ENCODE measurements around the gene UBAP2. TPM values are rescaled to one million over a fixed set of nuclear protein-coding genes. Genes with fewer than 3 reads are reported as not detected.
"Not testable (repeated sequence)": the region's sequence is repeated elsewhere in the genome, so short reads cannot be mapped to it uniquely, and the experiment has no call there.

The UBAP2 gene
- total RNA-seq, 2 donors from 2014 or later, result 48.2 to 50.3 TPM

DNA sequence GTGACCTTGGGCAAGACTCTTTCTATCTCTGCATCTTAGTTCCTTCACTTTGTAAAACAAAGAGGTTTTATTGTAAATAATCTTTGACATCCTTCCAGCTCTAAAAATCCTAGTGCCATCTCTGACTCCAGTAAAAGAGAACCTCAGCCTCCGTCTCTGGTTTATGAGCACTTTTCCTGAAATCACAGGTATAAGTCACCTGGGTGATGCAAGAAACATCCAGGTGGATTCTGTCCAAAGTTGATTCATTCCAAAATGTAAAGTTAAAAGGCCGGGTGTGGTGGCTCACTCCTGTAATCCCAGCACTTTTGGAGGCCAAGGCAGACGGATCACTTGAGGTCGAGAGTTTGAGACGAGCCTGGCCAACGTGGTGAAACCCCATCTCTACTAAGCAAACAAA, 21.1 kb upstream of the UBAP2 start:
- Mint-ChIP-seq H3K36me3 (no peaks in the 10 kb centered on the region), H3K27ac (no peak overlapping the region), H3K9me3 (no peaks in the 10 kb centered on the region)
- no peak for ATAC-seq
- no peak for DNase-seq (ENCODE audit: low spot score in 2 of 2)

DNA sequence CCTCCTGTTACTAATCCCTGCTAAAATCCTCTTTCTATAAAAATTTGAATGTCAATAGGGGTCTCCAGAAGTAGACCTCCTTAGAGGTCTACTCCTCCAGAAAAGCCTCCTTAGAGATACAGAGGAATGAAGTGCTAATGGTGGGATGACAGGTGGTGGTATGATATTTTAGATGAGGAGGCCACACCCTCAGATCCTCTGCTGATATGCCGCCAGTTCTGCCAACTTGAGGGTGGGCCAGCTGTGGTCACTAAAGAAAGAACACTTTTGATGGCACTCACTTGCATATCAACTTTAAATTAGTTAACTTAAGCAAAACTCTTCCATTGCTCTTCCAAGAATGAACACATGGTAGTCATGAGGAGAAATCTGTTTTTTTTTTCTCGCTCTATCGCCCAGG, 16.9 kb upstream of the UBAP2 start:
- no peak overlapping the region for H3K27ac Mint-ChIP-seq
- no peak for ATAC-seq
- H3K9me3 Mint-ChIP-seq, result no peaks in the 10 kb centered on the region
- H3K36me3 Mint-ChIP-seq, result no peaks in the 10 kb centered on the region
- DNase-seq (ENCODE audit: low spot score in 2 of 2), result no peak

DNA sequence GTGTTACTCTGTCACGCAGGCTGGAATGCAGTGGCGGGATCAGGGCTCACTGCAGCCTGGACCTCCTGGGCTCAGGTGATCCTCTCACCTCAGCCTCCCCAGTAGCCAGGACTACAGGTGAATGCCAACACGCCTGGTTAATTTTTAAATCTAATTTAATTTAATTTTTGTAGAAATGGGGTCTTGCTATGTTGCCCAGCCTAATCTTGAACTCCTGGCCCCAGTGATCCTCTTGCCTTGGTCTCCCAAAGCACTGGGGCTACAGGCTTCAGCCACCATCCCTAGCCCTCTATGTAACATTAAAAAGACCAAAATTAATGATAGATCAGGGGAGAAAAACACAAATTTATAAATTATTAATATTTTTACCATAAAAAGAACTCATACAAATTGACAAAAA, 11.3 kb upstream of the UBAP2 start:
- ATAC-seq, result no peak
- H3K9me3 Mint-ChIP-seq, result no peaks in the 10 kb centered on the region
- H3K36me3 Mint-ChIP-seq, result no peaks in the 10 kb centered on the region
- DNase-seq (ENCODE audit: low spot score in 2 of 2), result no peak
- H3K27ac Mint-ChIP-seq, result no peak overlapping the region

DNA sequence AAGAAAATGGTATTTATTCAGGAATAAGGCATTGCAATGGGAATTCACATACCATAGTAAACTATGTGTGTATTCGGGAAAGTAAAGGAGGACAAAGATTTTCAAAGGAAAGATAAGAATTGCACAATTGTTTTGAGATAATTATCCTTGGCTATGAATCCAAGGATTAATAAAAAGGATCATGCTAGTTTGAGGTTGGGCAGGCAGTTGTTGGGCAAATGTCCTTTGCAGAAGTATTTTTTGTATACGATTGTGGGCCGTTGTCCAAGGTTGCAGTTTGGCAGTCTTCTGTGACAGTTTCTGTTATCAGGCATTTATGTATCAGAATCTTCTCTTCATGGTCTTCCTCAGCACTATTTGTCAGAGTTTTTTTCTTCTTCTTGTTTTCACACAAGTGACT, 10.6 kb upstream of the UBAP2 start:
- no peak for DNase-seq (ENCODE audit: low spot score in 2 of 2)
- H3K27ac Mint-ChIP-seq, result no peak overlapping the region
- ATAC-seq, result no peak
- H3K9me3 Mint-ChIP-seq, result no peaks in the 10 kb centered on the region
- no peaks in the 10 kb centered on the region for H3K36me3 Mint-ChIP-seq

GRCh38 chr9:34049630-34050384, 1.1 kb upstream of the UBAP2 start:
- ATAC-seq (no peak), DNase-seq (ENCODE audit: low spot score in 2 of 2) (no peak)
- H3K36me3 Mint-ChIP-seq, result peaks cover 15 to 22% of the 10 kb centered on the region in 2 donors
- H3K9me3 Mint-ChIP-seq, result no peaks in the 10 kb centered on the region
- H3K27ac Mint-ChIP-seq, result peak overlapping the region; percentile 89 to 99

DNA sequence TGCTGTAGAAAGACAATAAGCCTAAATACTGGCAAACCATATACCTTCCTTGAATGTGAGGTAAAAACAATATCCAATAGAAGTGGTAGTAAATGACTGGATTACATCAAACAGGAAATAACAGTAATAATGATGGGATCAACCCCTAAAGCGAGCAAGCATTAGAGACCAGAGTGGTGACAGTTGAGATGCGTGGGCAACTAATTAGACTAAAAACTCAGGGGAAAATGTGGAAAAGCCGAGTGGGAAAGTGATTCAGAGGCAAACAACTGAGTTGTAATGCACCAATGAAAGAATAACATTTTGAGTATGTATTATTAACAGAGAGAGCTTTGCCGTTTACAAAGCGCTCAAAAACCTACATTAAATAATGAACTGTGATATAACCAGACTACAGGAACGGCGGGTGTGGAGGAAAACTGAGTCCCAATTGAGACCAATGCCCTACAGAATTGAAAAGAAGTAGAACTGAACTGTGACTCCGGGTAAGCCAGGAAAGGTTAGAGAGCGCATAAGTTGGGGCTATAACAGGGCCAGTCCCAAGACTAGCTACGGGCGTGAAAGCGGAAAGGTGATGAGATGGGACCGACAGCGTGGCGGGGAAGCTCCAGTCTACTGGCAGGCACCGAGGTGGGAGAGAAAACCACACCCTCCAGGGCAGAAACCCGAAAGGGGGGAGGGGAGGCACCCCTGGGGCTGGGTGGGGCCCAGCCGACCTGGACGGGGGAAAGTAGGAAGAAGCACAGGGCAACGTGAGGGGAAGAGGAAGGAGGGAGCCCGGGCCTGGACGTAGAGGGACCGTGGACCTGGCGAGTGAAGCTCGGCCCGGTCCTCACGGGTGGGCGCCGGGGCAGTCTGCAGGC, 592 bp downstream of the UBAP2 start:
- peaks cover 15 to 22% of the 10 kb centered on the region in 2 donors for H3K36me3 Mint-ChIP-seq
- peak overlapping the region; percentile 89 to 99 for H3K27ac Mint-ChIP-seq
- ATAC-seq, result peak; percentile 33 to 49
- H3K9me3 Mint-ChIP-seq, result no peaks in the 10 kb centered on the region
- peak; percentile 54 to 78 for DNase-seq (ENCODE audit: low spot score in 2 of 2)

DNA sequence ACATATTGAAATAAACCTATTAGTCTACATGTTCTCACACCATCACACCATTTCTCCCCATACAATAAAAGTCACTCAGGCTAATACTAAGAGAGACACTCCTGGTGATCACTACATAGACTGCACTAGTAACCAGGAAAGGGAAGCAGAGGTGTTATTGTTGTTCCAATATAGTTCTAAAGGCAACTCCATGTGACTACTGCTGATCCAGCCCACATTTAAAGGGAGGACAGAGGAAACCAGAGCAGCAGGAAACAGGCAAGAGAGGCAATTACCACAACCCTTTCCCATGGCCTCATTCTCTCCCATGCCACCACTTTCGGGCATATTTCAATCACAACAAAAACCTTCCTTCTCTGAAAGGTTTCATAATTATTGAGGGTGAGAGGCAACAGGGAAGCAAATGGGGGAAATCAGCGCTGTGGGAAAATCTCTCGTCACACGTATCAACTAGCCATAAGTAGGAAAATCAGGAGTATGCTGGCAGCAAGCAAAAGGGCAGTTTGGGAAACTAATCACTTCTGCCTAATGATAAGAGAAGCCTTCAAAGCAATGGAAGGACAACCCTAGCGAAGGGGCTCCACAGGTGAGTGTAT, 1.8 kb downstream of the UBAP2 start:
- no peak for ATAC-seq
- no peak for DNase-seq (ENCODE audit: low spot score in 2 of 2)
- no peaks in the 10 kb centered on the region for H3K9me3 Mint-ChIP-seq
- H3K27ac Mint-ChIP-seq, result peak overlapping the region; percentile 89 to 91
- peaks cover 15 to 22% of the 10 kb centered on the region in 2 donors for H3K36me3 Mint-ChIP-seq

- Mint-ChIP-seq H3K36me3 (peaks cover 15 to 22% of the 10 kb centered on the region in 2 donors), H3K27ac (no peak overlapping the region), H3K9me3 (no peaks in the 10 kb centered on the region)
- no peak for DNase-seq (ENCODE audit: low spot score in 2 of 2)
- ATAC-seq, result no peak
Measured at GRCh38 chr9:34045903-34046302, 2.8 kb downstream of the UBAP2 start.

DNA sequence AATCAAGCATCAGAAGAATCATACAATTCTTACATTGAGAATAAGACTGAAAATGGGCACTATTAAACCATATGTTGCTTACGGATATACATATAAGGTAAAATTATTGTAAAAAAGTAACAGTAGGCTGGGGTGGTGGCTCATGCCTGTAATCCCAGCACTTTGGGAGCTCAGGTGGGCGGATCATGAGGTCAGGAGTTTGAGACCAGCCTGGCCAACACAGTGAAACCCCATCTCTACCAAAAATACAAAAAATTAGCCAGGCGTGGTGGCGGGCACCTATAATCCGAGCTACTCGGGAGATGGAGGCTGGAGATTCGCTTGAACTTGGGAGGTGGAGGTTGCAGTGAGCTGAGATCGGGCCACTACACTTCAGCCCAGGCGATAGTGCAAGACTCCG, 6.6 kb downstream of the UBAP2 start:
- ATAC-seq; H3K9me3 Mint-ChIP-seq; DNase-seq (ENCODE audit: low spot score in 2 of 2); H3K27ac Mint-ChIP-seq: not testable (repeated sequence)
- peaks cover 8 to 13% of the 10 kb centered on the region in 2 donors for H3K36me3 Mint-ChIP-seq

- H3K27ac Mint-ChIP-seq; H3K36me3 Mint-ChIP-seq; ATAC-seq; H3K9me3 Mint-ChIP-seq; DNase-seq (ENCODE audit: low spot score in 2 of 2): not testable (repeated sequence)
Measured at GRCh38 chr9:34038851-34039250, 9.8 kb downstream of the UBAP2 start.

- Mint-ChIP-seq H3K9me3 (no peaks in the 10 kb centered on the region), H3K27ac (no peak overlapping the region), H3K36me3 (peaks cover 0 to 6% of the 10 kb centered on the region in 2 donors)
- ATAC-seq (no peak), DNase-seq (ENCODE audit: low spot score in 2 of 2) (no peak)
Measured at GRCh38 chr9:34037626-34038025, 11.1 kb downstream of the UBAP2 start.

DNA sequence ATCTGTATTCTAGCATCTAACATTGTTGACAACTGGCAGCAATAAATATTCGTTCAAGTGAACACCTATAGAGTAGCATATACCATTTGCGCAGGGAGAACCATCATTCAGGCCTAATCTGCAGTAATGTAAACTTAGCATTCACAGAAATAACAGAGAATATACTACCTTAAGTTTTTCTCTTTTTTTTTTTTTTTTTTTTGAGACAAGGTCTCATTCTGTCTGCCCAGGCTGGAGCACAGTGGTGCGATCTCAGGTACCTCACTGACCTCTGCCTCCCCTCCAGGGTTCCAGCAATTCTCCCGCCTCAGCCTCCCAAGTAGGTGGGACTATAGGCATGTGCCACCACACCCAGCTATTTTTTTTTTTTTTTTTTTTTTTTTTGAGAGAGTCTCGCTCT, 12.1 kb downstream of the UBAP2 start:
- ATAC-seq (no peak), DNase-seq (ENCODE audit: low spot score in 2 of 2) (no peak)
- H3K36me3 Mint-ChIP-seq, result peaks cover 6 to 13% of the 10 kb centered on the region in 2 donors
- no peaks in the 10 kb centered on the region for H3K9me3 Mint-ChIP-seq
- H3K27ac Mint-ChIP-seq, result no peak overlapping the region

GRCh38 chr9:34035656-34036055, 13.0 kb downstream of the UBAP2 start:
- Mint-ChIP-seq H3K9me3 (no peaks in the 10 kb centered on the region), H3K36me3 (peaks cover 6 to 13% of the 10 kb centered on the region in 2 donors), H3K27ac (no peak overlapping the region)
- DNase-seq (ENCODE audit: low spot score in 2 of 2) (no peak), ATAC-seq (no peak)

DNA sequence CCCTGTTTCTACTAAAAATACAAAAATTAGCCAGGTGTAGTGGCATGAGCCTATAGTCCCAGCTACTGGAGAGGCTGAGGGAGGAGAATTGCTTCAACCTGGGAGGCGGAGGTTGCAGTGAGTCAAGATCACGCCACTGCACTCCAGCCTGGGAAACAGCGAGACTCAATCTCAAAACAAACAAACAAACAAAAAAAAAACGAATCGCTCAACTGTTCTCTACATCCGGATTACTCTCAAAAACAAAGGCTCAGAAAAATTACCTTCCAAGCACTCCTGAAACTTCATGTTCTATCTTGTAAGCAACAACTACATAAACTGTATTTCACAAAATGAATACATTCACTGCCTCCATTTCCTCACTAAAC, 14.0 kb downstream of the UBAP2 start:
- Mint-ChIP-seq H3K27ac (no peak overlapping the region), H3K9me3 (no peaks in the 10 kb centered on the region), H3K36me3 (peaks cover 6 to 13% of the 10 kb centered on the region in 2 donors)
- DNase-seq (ENCODE audit: low spot score in 2 of 2) (no peak), ATAC-seq (no peak)

DNA sequence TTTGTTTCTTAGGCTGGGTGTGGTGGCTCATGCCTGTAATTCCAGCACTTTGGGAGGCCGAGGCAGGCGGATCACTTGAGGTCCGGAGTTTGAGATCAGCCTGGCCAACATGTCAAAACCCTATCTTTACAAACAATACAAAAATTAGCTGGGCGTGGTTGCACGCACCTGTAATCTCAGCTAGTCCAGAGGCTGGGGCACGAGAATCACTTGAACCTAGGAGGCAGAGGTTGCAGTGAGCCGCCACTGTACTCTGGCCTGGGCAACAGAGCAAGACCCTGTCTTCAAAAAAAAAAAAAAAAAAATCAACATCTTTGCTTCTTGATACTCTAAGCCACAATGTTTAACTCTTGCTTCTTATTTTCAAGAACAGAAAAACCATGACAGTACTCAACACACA, 16.1 kb downstream of the UBAP2 start:
- Mint-ChIP-seq H3K9me3 (no peaks in the 10 kb centered on the region), H3K27ac (peak overlapping the region in 1 of 2 donors; percentile 28), H3K36me3 (peaks cover 6 to 13% of the 10 kb centered on the region in 2 donors)
- DNase-seq (ENCODE audit: low spot score in 2 of 2), result no peak
- no peak for ATAC-seq

- ATAC-seq (no peak), DNase-seq (ENCODE audit: low spot score in 2 of 2) (no peak)
- Mint-ChIP-seq H3K27ac (no peak overlapping the region), H3K36me3 (peaks cover 6 to 9% of the 10 kb centered on the region in 2 donors), H3K9me3 (no peaks in the 10 kb centered on the region)
Measured at GRCh38 chr9:34027845-34028574, 20.7 kb downstream of the UBAP2 start.

DNA sequence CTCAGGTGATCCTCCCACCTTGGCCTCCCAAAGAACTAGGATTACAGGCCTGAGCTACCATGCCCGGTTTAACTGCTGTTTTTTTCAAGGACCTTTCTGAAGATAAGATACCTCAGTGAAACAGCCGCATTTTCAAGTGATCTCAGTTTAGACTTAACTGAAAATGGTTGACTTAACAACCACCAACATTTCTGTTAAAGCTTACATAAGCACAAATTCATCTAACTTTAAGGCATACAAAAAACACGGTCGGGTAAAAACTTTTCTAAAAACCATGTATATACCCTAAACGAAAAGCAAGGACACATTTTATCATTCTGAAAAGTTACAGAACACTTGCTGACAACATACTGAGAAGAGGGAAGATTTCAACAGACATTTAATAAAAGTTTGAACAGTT, 22.9 kb downstream of the UBAP2 start:
- peak overlapping the region in 1 of 2 donors; percentile 83 for H3K27ac Mint-ChIP-seq
- H3K36me3 Mint-ChIP-seq, result no peaks in the 10 kb centered on the region
- DNase-seq (ENCODE audit: low spot score in 2 of 2) (no peak), ATAC-seq (no peak)
- H3K9me3 Mint-ChIP-seq, result no peaks in the 10 kb centered on the region
